K562 (cell line): Measurements from ENCODE around the gene PLCG2. TPM values are rescaled to one million over a fixed set of nuclear protein-coding genes. Genes with fewer than 3 reads are reported as not detected.

Source experiments
- ATAC-seq: fragments of 200-7000 bp; cut with Tn5 transposase; 3 replicates; pipeline ENCODE4 v1.9.1; 2020; ENCODE audit warnings: moderate library complexity
- BruUV-seq: library from RNA; stranded (reverse); fragments of 400-500 nt; replicated peaks from 2 replicates; lab custom pipeline; 2021; lab: Mats Ljungman, UMichigan
- CTCF ChIA-PET: fragments of 300-600 bp; formaldehyde crosslinking; extraction: SDS; loops from one replicate; lab custom pipeline; 2021; ENCODE audit warnings: low intra/inter-chr PET ratio; lab: Yijun Ruan, JAX
- POLR2A ChIA-PET: fragments of 300-600, 350-650 bp; sonication (Branson Sonifier 250); formaldehyde crosslinking; extraction: SDS; loops from one replicate; lab custom pipeline; 2021; ENCODE audit warnings: antibody characterized with exemption, inconsistent platforms; lab: Yijun Ruan, JAX
- DNase-seq, 4 experiments: peaks; one replicate each; pipeline versions ENCODE4 v3.0.0 to v3.0.0-alpha.2; 2011 to 2018; ENCODE audit warnings: low spot score in 3 of 4, mixed read lengths in 3 of 4; ENCODE audit errors: extremely low read depth in 1 of 4
- FAIRE-seq: peaks from 2 replicates; lab custom pipeline; 2011; peaks lifted over from hg19 to GRCh38; lab: Jason Lieb, UNC
- H2AFZ ChIP-seq: 2 replicates; pipeline ENCODE4 v1.6.0; 2011; ENCODE audit warnings: low read depth, low read length, control low read depth, inconsistent platforms
- H3K27ac ChIP-seq: fragments of 200-600 bp; 3 replicates; pipeline ENCODE4 v1.8.0; 2011; ENCODE audit warnings: low read depth, mild to moderate bottlenecking, control low read depth, inconsistent platforms, low read length, moderate library complexity, mixed read lengths; ENCODE audit errors: extremely low read depth
- H3K27me3 ChIP-seq, 2 experiments: fragments of 300-600 bp in 1 of 2; 2 replicates in 1 of 2; 3 replicates in 1 of 2; pipeline versions ENCODE4 v1.6.0 to v1.8.0; 2011; ENCODE audit warnings: inconsistent platforms in 2 of 2, low read length in 2 of 2, mild to moderate bottlenecking in 1 of 2, mixed read lengths in 1 of 2, moderate library complexity in 1 of 2; ENCODE audit not compliant: control insufficient read depth in 2 of 2, insufficient read depth in 2 of 2
- H3K36me3 ChIP-seq: fragments of 300-600 bp; 3 replicates; pipeline ENCODE4 v1.8.0; 2011; ENCODE audit warnings: mild to moderate bottlenecking, low read length, inconsistent platforms; ENCODE audit not compliant: control insufficient read depth, insufficient read depth
- H3K4me1 ChIP-seq, 2 experiments: fragments of 200-600 bp in 1 of 2; replicated peaks in 1 of 2; 2 replicates in 1 of 2; 3 replicates in 1 of 2; pipeline versions ENCODE4 v1.5.1 to v1.8.0; 2011; ENCODE audit warnings: inconsistent platforms in 2 of 2, low read length in 2 of 2, mild to moderate bottlenecking in 1 of 2, mixed read lengths in 1 of 2, moderate library complexity in 1 of 2; ENCODE audit not compliant: control insufficient read depth in 2 of 2, insufficient read depth in 2 of 2
- H3K4me2 ChIP-seq: 2 replicates; pipeline ENCODE4 v1.6.1; 2011; ENCODE audit warnings: low read length, control low read depth, inconsistent platforms, mixed read lengths; ENCODE audit not compliant: insufficient read depth
- H3K4me3 ChIP-seq: fragments of 200-600 bp; sonication (generic), shearing (Covaris generic); 2 replicates; pipeline ENCODE4 v1.5.1; 2016; ENCODE audit warnings: control low read depth, inconsistent platforms
- H3K79me2 ChIP-seq: fragments of 200-600 bp; 3 replicates; pipeline ENCODE4 v1.8.0; 2011; ENCODE audit warnings: low read length, inconsistent platforms; ENCODE audit not compliant: control insufficient read depth, insufficient read depth
- H3K9ac ChIP-seq, 2 experiments: 2 replicates each; pipeline versions ENCODE4 v1.6.0 to v1.6.1; 2011; ENCODE audit warnings: low read depth in 2 of 2, low read length in 2 of 2, control low read depth in 1 of 2, inconsistent platforms in 1 of 2, mild to moderate bottlenecking in 1 of 2, mixed read lengths in 1 of 2; ENCODE audit not compliant: insufficient read depth in 1 of 2
- H3K9me1 ChIP-seq: one replicate; pipeline ENCODE4 v1.6.0; 2011; ENCODE audit warnings: inconsistent platforms, mild to moderate bottlenecking, low read length, moderate library complexity; ENCODE audit not compliant: control insufficient read depth, insufficient read depth
- H3K9me3 ChIP-seq: replicated peaks from 2 replicates; pipeline ENCODE4 v1.5.1; 2011; ENCODE audit warnings: low read depth, low read length, inconsistent platforms; ENCODE audit not compliant: control insufficient read depth, insufficient read depth
- H4K20me1 ChIP-seq: replicated peaks from 2 replicates; pipeline ENCODE4 v1.6.1; 2011; ENCODE audit warnings: low read length, inconsistent platforms, mixed read lengths; ENCODE audit not compliant: control insufficient read depth, insufficient read depth
- BCOR ChIP-seq: fragments of 450-650 bp; IDR thresholded peaks from 2 replicates; pipeline ENCODE4 v1.6.1; 2016
- CBFA2T3 ChIP-seq: fragments of 450-650 bp; IDR thresholded peaks from 2 replicates; pipeline ENCODE4 v1.6.1; 2017
- CHD4 ChIP-seq: fragments of 200-600 bp; sonication (generic); IDR thresholded peaks from 3 replicates; pipeline ENCODE4 v1.6.1; 2012; ENCODE audit warnings: low read depth, mild to moderate bottlenecking, mixed read lengths, low read length, inconsistent platforms; ENCODE audit not compliant: insufficient read depth, insufficient replicate concordance, poor library complexity, severe bottlenecking
- EHMT2 ChIP-seq: fragments of 450-650 bp; IDR thresholded peaks from 2 replicates; pipeline ENCODE4 v1.6.1; 2018; ENCODE audit warnings: antibody characterized with exemption
- ELF1 ChIP-seq: fragments of 200-800 bp; sonication (Bioruptor generic); IDR thresholded peaks from 2 replicates; pipeline ENCODE4 v1.6.1; 2016; ENCODE audit warnings: missing genetic modification characterization, missing compliant biosample characterization
- GATA2 ChIP-seq: sonication (generic); formaldehyde crosslinking; IDR thresholded peaks from 2 replicates; pipeline ENCODE4 v1.4.0; 2020; ENCODE audit warnings: mild to moderate bottlenecking, missing genetic modification reagents
- RBM25 ChIP-seq: fragments of 200-400 bp; formaldehyde crosslinking; IDR thresholded peaks from 2 replicates; pipeline ENCODE4 v1.6.1; 2018; ENCODE audit warnings: low read length, low read depth, moderate library complexity; ENCODE audit not compliant: severe bottlenecking
- XRCC4 ChIP-seq: IDR thresholded peaks from one replicate; pipeline ENCODE4 v1.6.1; 2011; ENCODE audit not compliant: insufficient read depth, insufficient read length; ENCODE audit errors: extremely low read depth
- ZEB2 ChIP-seq: fragments of 450-650 bp; IDR thresholded peaks from 2 replicates; pipeline ENCODE4 v1.6.1; 2016
- ZKSCAN1 ChIP-seq: fragments of 150-350 bp; IDR thresholded peaks from 2 replicates; pipeline ENCODE4 v1.6.1; 2016; ENCODE audit warnings: low read depth, low read length
- ZNF174 ChIP-seq: fragments of 250-450 bp; sonication (Bioruptor Pico); IDR thresholded peaks from 2 replicates; pipeline ENCODE4 v1.4.0; 2020; ENCODE audit warnings: mild to moderate bottlenecking
- ZNF212 ChIP-seq: fragments of 450-650 bp; formaldehyde crosslinking; IDR thresholded peaks from 2 replicates; pipeline ENCODE4 v1.4.0; 2020; ENCODE audit warnings: mild to moderate bottlenecking
- ZNF444 ChIP-seq: fragments of 250-450 bp; sonication (Bioruptor Pico); IDR thresholded peaks from 2 replicates; pipeline ENCODE4 v1.4.0; 2020; ENCODE audit warnings: mild to moderate bottlenecking, moderate library complexity
- whole genome bisulfite sequencing: fragments of 100-300 bp; shearing (Covaris generic); methylation state at CpG from one replicate; pipeline ENCODE4 v1.1.6; 2016; ENCODE audit warnings: low coverage, mixed read lengths; ENCODE audit not compliant: insufficient coverage; ENCODE audit errors: missing lambda C conversion rate; 5-methylcytosine and 5-hydroxymethylcytosine counted together
- in situ Hi-C: fragments of 300-500 bp; cut with MboI; formaldehyde crosslinking; loops from 4 replicates; pipeline ENCODE4 v1.15.0; 2018; ENCODE audit warnings: inconsistent platforms, mixed read lengths
- intact Hi-C: fragments of 100-400 bp; cut with micrococcal nuclease; formaldehyde crosslinking; loops from 2 replicates; pipeline ENCODE4 v1.14.2; 2022
- polyA plus RNA-seq, 8 experiments: library from polyadenylated mRNA; depleted of rRNA in 4 of 8; stranded (reverse) in 5 of 8; unstranded in 3 of 8; fragments of >200 nt; fragmentation: Nextera tagmentation in 2 of 8; fragmentation: Illumina TruSeq in 1 of 8; extraction: Ambion mirVana in 2 of 8; extraction: Trizol in 1 of 8; gene quantifications; 2 replicates each; pipeline versions ENCODE4 v1.2.1 to v1.2.3, GENCODE V29; 2011 to 2014; ENCODE audit warnings: inconsistent platforms in 1 of 8, missing spikeins in 1 of 8
- total RNA-seq, 7 experiments: library from RNA; depleted of rRNA in 6 of 7; stranded (reverse); fragments of >200 nt in 6 of 7; fragmentation: Illumina TruSeq in 2 of 7; extraction: Trizol in 2 of 7; gene quantifications; 2 replicates each; pipeline versions ENCODE4 v1.2.1 to v1.2.3, GENCODE V29; 2011 to 2021; ENCODE audit warnings: low replicate concordance in 1 of 7
- TF ChIP-seq, protein P1 (sequence below): sonication (generic); formaldehyde crosslinking; IDR thresholded peaks from 2 replicates; pipeline ENCODE4 v1.8.1; 2022; ENCODE audit warnings: missing genetic modification reagents
- TF ChIP-seq, protein P2 (sequence below), 2 experiments: fragments of 450-650 bp; IDR thresholded peaks; 2 replicates each; pipeline ENCODE4 v1.6.1; 2018; ENCODE audit warnings: mild to moderate bottlenecking in 2 of 2, low read depth in 1 of 2; ENCODE audit not compliant: partially characterized antibody in 2 of 2

Gene PLCG2
- total and polyA plus RNA-seq, 9 of the 15 experiments (the other 6 are each of a cell fraction or from before 2014, with no cell fraction given), result 0.94 to 7.1 (median 3.1) TPM

- POLR2A ChIA-PET, result interaction anchor here (1.0 kb wide), 1 partner anchor 8 kb away, joined by 3 read pairs; no protein-coding TSS in a partner anchor
- in situ Hi-C loops, result no loop called here
These were observed 150.8 kb downstream of the PLCG2 start for GRCh38 chr16:81929841-81930240.

DNA sequence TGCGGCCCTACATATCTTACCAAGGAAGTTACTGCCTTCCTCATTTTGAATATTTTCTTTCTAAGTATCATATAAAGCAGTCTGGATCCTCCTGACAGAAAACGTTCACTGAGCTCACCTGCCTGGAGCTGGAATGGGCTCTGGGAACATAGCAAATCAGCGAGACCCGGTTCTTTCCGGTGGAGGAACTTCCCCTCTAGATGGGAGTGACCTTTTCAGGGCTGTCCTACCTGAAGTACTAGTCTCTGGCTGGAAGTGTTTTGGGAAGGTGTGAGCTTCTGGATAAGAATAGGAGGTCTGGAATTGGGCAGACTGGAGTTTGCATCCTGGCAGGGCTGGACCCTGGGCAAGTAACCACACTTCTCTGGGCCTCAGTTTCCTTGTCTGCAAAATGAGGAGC lies 152.8 kb downstream of the PLCG2 start:
- Histone ChIP-seq H4K20me1 (no peaks in the 10 kb centered on the region), H3K27ac (no peak overlapping the region), H3K9ac (no peak overlapping the region), H3K4me2 (no peak overlapping the region), H3K36me3 (no peaks in the 10 kb centered on the region), H3K4me3 (no peak overlapping the region), H3K27me3 (peaks cover 9 to 34% of the 10 kb centered on the region in 2 experiments; a peak in 4 of 5 replicates), H3K9me1 (no peaks in the 10 kb centered on the region), H3K9me3 (no peaks in the 10 kb centered on the region), H3K79me2 (no peaks in the 10 kb centered on the region), H2AFZ (no peak overlapping the region), H3K4me1 (peaks cover 5 to 10% of the 10 kb centered on the region in 2 experiments; a peak in 3 of 5 replicates)
- no peak for ATAC-seq
- no TSS peak for BruUV-seq
- no peak for FAIRE-seq
- ChIA-PET CTCF (no interaction called here), POLR2A (no interaction called here)
- in situ Hi-C loops (no loop called here), intact Hi-C loops (loop anchor here (5.0 kb wide), 1 partner anchor 40 kb away; no protein-coding TSS in a partner anchor)
- 0% methylated on average over 5 of the region's 5 CpGs for WGBS
- no peak for DNase-seq
- TF ChIP-seq ELF1 (tag) (no peak), ZNF174 (no peak), ZKSCAN1 (no peak), ZEB2 (no peak), XRCC4 (no peak), EHMT2 (no peak), CBFA2T3 (no peak), ZNF444 (CRISPR knock-in tag) (no peak), GATA2 (CRISPR knock-in tag) (no peak)
- TF ChIP-seq, protein P1, sequence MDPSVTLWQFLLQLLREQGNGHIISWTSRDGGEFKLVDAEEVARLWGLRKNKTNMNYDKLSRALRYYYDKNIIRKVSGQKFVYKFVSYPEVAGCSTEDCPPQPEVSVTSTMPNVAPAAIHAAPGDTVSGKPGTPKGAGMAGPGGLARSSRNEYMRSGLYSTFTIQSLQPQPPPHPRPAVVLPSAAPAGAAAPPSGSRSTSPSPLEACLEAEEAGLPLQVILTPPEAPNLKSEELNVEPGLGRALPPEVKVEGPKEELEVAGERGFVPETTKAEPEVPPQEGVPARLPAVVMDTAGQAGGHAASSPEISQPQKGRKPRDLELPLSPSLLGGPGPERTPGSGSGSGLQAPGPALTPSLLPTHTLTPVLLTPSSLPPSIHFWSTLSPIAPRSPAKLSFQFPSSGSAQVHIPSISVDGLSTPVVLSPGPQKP (CRISPR knock-in tag), result no peak
- TF ChIP-seq, protein P2, sequence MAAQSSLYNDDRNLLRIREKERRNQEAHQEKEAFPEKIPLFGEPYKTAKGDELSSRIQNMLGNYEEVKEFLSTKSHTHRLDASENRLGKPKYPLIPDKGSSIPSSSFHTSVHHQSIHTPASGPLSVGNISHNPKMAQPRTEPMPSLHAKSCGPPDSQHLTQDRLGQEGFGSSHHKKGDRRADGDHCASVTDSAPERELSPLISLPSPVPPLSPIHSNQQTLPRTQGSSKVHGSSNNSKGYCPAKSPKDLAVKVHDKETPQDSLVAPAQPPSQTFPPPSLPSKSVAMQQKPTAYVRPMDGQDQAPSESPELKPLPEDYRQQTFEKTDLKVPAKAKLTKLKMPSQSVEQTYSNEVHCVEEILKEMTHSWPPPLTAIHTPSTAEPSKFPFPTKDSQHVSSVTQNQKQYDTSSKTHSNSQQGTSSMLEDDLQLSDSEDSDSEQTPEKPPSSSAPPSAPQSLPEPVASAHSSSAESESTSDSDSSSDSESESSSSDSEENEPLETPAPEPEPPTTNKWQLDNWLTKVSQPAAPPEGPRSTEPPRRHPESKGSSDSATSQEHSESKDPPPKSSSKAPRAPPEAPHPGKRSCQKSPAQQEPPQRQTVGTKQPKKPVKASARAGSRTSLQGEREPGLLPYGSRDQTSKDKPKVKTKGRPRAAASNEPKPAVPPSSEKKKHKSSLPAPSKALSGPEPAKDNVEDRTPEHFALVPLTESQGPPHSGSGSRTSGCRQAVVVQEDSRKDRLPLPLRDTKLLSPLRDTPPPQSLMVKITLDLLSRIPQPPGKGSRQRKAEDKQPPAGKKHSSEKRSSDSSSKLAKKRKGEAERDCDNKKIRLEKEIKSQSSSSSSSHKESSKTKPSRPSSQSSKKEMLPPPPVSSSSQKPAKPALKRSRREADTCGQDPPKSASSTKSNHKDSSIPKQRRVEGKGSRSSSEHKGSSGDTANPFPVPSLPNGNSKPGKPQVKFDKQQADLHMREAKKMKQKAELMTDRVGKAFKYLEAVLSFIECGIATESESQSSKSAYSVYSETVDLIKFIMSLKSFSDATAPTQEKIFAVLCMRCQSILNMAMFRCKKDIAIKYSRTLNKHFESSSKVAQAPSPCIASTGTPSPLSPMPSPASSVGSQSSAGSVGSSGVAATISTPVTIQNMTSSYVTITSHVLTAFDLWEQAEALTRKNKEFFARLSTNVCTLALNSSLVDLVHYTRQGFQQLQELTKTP (IDR thresholded peaks at IDR 0.05; ENCODE audit: low read depth in 1 of 2, partially characterized antibody in 2 of 2), result no peak

More at GRCh38 chr16:81929841-81930240, 150.8 kb downstream of the PLCG2 start:
- H3K4me2 ChIP-seq, result no peak overlapping the region
- H3K4me1 ChIP-seq, result peaks cover 5 to 10% of the 10 kb centered on the region in 2 experiments; a peak in 3 of 5 replicates
- H3K9ac ChIP-seq, result no peak overlapping the region
- no peak overlapping the region for H3K27ac ChIP-seq
- DNase-seq (no peak), ATAC-seq (no peak), FAIRE-seq (no peak)
- CTCF ChIA-PET, result no interaction called here
- no peaks in the 10 kb centered on the region for H4K20me1 ChIP-seq
- H3K4me3 ChIP-seq, result no peak overlapping the region
- peak; percentile 92 for TF ChIP-seq RBM25
- TF ChIP-seq ZNF212 (CRISPR knock-in tag), result no peak
- peak; percentile 56; the same call in 1 of the 2 replicates for TF ChIP-seq BCOR
- TF ChIP-seq CHD4, result peak; percentile 69
- intact Hi-C loops, result loop anchor here (5.0 kb wide), 1 partner anchor 38 kb away; no protein-coding TSS in a partner anchor
- BruUV-seq, result no TSS peak
- H3K9me1 ChIP-seq, result no peaks in the 10 kb centered on the region
- no peaks in the 10 kb centered on the region for H3K9me3 ChIP-seq
- no peaks in the 10 kb centered on the region for H3K36me3 ChIP-seq
- no peaks in the 10 kb centered on the region for H3K79me2 ChIP-seq
- H3K27me3 ChIP-seq, result peaks cover 14 to 31% of the 10 kb centered on the region in 2 experiments; a peak in 4 of 5 replicates
- H2AFZ ChIP-seq, result no peak overlapping the region
